ENCODE results near the gene ABCB11. TPM values are rescaled to one million over a fixed set of nuclear protein-coding genes. Genes with fewer than 3 reads are reported as not detected.

ABCB11 gene
- total and polyA plus RNA-seq, 10 of the 15 experiments (the other 5 are each of a cell fraction or from before 2014, with no cell fraction given): not detected

DNA sequence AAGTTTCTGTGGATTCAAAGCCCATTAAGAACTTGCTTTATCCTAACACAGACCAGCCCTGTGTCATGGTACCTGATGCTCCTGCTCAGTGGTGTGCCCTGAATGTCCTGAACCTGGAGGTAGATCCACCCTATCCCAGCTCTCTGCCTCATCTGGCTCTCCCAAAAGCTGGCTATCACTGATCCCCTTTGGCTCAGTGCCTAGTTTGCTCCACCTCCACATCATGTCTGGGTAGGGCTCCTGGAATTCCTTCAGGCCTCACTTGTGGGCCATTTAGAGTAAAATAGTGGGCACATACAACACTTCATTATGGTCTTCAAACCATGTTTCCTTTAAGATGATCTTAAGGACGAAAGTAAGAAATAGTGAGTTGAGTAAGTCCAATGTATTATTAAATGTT is 4.8 kb upstream of the ABCB11 start (continued):
- TF ChIP-seq, protein P1, sequence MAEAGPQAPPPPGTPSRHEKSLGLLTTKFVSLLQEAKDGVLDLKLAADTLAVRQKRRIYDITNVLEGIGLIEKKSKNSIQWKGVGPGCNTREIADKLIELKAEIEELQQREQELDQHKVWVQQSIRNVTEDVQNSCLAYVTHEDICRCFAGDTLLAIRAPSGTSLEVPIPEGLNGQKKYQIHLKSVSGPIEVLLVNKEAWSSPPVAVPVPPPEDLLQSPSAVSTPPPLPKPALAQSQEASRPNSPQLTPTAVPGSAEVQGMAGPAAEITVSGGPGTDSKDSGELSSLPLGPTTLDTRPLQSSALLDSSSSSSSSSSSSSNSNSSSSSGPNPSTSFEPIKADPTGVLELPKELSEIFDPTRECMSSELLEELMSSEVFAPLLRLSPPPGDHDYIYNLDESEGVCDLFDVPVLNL (IDR thresholded peaks at IDR 0.05; ENCODE audit: low read depth, low read length): no peak
- TF ChIP-seq STAT1 (conservative IDR thresholded peaks at IDR 0.05): no peak
- TF ChIP-seq, protein P2, sequence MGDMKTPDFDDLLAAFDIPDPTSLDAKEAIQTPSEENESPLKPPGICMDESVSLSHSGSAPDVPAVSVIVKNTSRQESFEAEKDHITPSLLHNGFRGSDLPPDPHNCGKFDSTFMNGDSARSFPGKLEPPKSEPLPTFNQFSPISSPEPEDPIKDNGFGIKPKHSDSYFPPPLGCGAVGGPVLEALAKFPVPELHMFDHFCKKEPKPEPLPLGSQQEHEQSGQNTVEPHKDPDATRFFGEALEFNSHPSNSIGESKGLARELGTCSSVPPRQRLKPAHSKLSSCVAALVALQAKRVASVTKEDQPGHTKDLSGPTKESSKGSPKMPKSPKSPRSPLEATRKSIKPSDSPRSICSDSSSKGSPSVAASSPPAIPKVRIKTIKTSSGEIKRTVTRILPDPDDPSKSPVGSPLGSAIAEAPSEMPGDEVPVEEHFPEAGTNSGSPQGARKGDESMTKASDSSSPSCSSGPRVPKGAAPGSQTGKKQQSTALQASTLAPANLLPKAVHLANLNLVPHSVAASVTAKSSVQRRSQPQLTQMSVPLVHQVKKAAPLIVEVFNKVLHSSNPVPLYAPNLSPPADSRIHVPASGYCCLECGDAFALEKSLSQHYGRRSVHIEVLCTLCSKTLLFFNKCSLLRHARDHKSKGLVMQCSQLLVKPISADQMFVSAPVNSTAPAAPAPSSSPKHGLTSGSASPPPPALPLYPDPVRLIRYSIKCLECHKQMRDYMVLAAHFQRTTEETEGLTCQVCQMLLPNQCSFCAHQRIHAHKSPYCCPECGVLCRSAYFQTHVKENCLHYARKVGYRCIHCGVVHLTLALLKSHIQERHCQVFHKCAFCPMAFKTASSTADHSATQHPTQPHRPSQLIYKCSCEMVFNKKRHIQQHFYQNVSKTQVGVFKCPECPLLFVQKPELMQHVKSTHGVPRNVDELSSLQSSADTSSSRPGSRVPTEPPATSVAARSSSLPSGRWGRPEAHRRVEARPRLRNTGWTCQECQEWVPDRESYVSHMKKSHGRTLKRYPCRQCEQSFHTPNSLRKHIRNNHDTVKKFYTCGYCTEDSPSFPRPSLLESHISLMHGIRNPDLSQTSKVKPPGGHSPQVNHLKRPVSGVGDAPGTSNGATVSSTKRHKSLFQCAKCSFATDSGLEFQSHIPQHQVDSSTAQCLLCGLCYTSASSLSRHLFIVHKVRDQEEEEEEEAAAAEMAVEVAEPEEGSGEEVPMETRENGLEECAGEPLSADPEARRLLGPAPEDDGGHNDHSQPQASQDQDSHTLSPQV (IDR thresholded peaks at IDR 0.05): no peak
- no peak for TF ChIP-seq BMI1 (IDR thresholded peaks at IDR 0.05; ENCODE audit: borderline replicate concordance)
- no peak for TF ChIP-seq POLR2A (IDR thresholded peaks at IDR 0.05; ENCODE audit: low read depth, low read length)
- TF ChIP-seq MYC (IDR thresholded peaks at IDR 0.05; ENCODE audit: insufficient read depth, insufficient read length, insufficient replicate concordance, low read length, severe bottlenecking): no peak
- TF ChIP-seq BRCA1 (IDR thresholded peaks at IDR 0.05; ENCODE audit: low read depth, low read length): no peak
- TF ChIP-seq, protein P3, sequence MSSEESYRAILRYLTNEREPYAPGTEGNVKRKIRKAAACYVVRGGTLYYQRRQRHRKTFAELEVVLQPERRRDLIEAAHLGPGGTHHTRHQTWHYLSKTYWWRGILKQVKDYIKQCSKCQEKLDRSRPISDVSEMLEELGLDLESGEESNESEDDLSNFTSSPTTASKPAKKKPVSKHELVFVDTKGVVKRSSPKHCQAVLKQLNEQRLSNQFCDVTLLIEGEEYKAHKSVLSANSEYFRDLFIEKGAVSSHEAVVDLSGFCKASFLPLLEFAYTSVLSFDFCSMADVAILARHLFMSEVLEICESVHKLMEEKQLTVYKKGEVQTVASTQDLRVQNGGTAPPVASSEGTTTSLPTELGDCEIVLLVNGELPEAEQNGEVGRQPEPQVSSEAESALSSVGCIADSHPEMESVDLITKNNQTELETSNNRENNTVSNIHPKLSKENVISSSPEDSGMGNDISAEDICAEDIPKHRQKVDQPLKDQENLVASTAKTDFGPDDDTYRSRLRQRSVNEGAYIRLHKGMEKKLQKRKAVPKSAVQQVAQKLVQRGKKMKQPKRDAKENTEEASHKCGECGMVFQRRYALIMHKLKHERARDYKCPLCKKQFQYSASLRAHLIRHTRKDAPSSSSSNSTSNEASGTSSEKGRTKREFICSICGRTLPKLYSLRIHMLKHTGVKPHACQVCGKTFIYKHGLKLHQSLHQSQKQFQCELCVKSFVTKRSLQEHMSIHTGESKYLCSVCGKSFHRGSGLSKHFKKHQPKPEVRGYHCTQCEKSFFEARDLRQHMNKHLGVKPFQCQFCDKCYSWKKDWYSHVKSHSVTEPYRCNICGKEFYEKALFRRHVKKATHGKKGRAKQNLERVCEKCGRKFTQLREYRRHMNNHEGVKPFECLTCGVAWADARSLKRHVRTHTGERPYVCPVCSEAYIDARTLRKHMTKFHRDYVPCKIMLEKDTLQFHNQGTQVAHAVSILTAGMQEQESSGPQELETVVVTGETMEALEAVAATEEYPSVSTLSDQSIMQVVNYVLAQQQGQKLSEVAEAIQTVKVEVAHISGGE (CRISPR knock-in tag; IDR thresholded peaks at IDR 0.05): no peak
- TF ChIP-seq TCF7 (IDR thresholded peaks at IDR 0.05; ENCODE audit: borderline replicate concordance): no peak
- TF ChIP-seq NBN (IDR thresholded peaks at IDR 0.05): no peak

Data from GM12878 (cell line).